GM10266 (cell line): ENCODE measurements around the gene ACP6.

ENCODE experiments used
- DNase-seq: peaks from one replicate; pipeline ENCODE4 v3.0.0; 2012; ENCODE audit errors: extremely low spot score
- CTCF ChIP-seq: IDR thresholded peaks from 2 replicates; pipeline ENCODE4 v1.5.1; 2012; ENCODE audit warnings: mild to moderate bottlenecking, low read depth; ENCODE audit not compliant: control insufficient read depth, insufficient read depth; ENCODE audit errors: missing control alignments

ACP6 gene

GRCh38 chr1:147673406-147673805 is 3.1 kb upstream of the ACP6 start:
- TF ChIP-seq CTCF = no peak
- no peak for DNase-seq

- peak; percentile 42 for DNase-seq
- no peak for TF ChIP-seq CTCF
Measured at GRCh38 chr1:147669469-147670318, 630 bp downstream of the ACP6 start.

- TF ChIP-seq CTCF = no peak
Measured at GRCh38 chr1:147665521-147665920, 4.8 kb downstream of the ACP6 start.

GRCh38 chr1:147664206-147664605 is 6.1 kb downstream of the ACP6 start:
- TF ChIP-seq CTCF = no peak
- no peak for DNase-seq

More at GRCh38 chr1:147665521-147665920, 4.8 kb downstream of the ACP6 start:
- no peak for DNase-seq

- no peak for DNase-seq
- TF ChIP-seq CTCF = no peak
Measured at GRCh38 chr1:147654511-147654910, 15.8 kb downstream of the ACP6 start.

- DNase-seq = no peak
- TF ChIP-seq CTCF = no peak
Measured at GRCh38 chr1:147652306-147652705, 18.0 kb downstream of the ACP6 start.

GRCh38 chr1:147651466-147651865 is 18.9 kb downstream of the ACP6 start:
- no peak for TF ChIP-seq CTCF
- DNase-seq = no peak
